Testis (tissue), 2 donors: ENCODE results near the gene GPD2.

Source experiments
- CTCF ChIP-seq, 3 experiments: fragments of 450-650 bp in 2 of 3; fragments of 200-600 bp in 1 of 3; sonication (generic) in 1 of 3; IDR thresholded peaks; one replicate each; pipeline ENCODE4 v1.5.1; 2016 to 2019; ENCODE audit warnings: antibody characterized with exemption in 3 of 3, mild to moderate bottlenecking in 2 of 3, moderate library complexity in 1 of 3
- POLR2A ChIP-seq: fragments of 450-650 bp; IDR thresholded peaks from one replicate; pipeline ENCODE4 v1.6.1; 2017; ENCODE audit warnings: antibody characterized with exemption, mild to moderate bottlenecking, moderate library complexity

DNA sequence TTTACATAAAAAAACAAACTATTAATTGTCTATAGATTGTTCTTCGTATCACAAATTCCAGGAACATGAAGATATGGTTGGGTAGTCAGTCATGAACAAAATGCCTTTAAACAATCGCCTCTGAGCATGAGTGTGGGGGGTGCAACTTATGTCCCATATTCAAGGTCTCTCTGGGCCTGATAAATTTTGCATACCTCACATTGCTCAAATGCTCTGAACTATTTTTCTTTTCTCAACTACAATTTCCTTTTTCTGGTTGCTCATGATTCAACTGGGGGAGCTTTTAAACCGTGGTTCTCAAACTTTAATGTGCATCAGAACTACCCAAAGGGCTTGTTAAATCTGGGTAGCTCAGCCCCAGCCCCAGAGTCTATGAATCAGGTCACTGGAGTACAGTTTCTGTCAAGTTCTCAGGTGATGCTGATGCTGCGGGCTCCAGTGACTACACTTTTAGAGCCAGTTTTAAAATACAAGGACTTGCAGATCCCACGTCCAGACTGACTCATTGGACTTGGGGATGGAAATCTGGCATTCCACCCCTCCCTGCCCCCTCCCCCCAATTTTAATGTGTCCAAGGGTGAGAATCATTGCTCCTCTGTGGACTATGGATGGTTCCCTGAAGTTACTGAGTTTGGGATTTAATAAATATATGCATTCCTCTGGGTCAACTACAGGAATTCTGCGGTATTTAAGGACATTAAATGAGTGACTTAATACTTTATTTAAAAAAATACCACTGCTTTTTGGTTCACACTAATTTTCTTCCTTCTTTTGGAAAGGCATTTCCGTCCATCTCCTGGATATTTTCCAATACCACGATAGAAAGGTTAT, 1.5 kb upstream of the GPD2 start:
- no peak for TF ChIP-seq POLR2A
- no peak for TF ChIP-seq CTCF (IDR thresholded peaks at IDR 0.05)
